Effector CD8-positive, alpha-beta T cell (primary cell): ENCODE results near the gene LRRC17.
"Not testable (repeated sequence)": the region's sequence is repeated elsewhere in the genome, so short reads cannot be mapped to it uniquely, and the experiment has no call there.

ENCODE experiments used
- DNase-seq: peaks from one replicate; lab custom pipeline; 2025; lab: John Stamatoyannopoulos, UW

LRRC17 gene

GRCh38 chr7:102942181-102942866 is 29.5 kb downstream of the LRRC17 start:
- no peak for DNase-seq

GRCh38 chr7:102942868-102943267 is 30.1 kb downstream of the LRRC17 start:
- DNase-seq = no peak

GRCh38 chr7:102943423-102944169 is 30.8 kb downstream of the LRRC17 start:
- no peak for DNase-seq

GRCh38 chr7:102944241-102944640 is 31.4 kb downstream of the LRRC17 start:
- no peak for DNase-seq

GRCh38 chr7:102951839-102952238 is 39.0 kb downstream of the LRRC17 start:
- no peak for DNase-seq

- DNase-seq = no peak
These were observed 40.6 kb downstream of the LRRC17 start for GRCh38 chr7:102953406-102953805.

GRCh38 chr7:102954359-102954758 is 41.6 kb downstream of the LRRC17 start:
- DNase-seq = not testable (repeated sequence)

- DNase-seq = not testable (repeated sequence)
These were observed 45.2 kb downstream of the LRRC17 start for GRCh38 chr7:102958004-102958403.

GRCh38 chr7:102961993-102962392 is 49.2 kb downstream of the LRRC17 start:
- DNase-seq = not testable (repeated sequence)

- DNase-seq = no peak
These were observed 53.7 kb downstream of the LRRC17 start for GRCh38 chr7:102966465-102966864.

GRCh38 chr7:102967798-102968197 is 55.0 kb downstream of the LRRC17 start:
- DNase-seq = no peak

GRCh38 chr7:102973096-102973802 is 60.4 kb downstream of the LRRC17 start:
- DNase-seq = no peak

GRCh38 chr7:102974366-102975236 is 61.8 kb downstream of the LRRC17 start:
- no peak for DNase-seq

GRCh38 chr7:102975854-102976253 is 63.1 kb downstream of the LRRC17 start:
- no peak for DNase-seq

GRCh38 chr7:102976493-102976892 is 63.7 kb downstream of the LRRC17 start:
- DNase-seq = no peak

GRCh38 chr7:102977586-102977985 is 64.8 kb downstream of the LRRC17 start:
- not testable (repeated sequence) for DNase-seq

- no peak for DNase-seq
These were observed 65.5 kb downstream of the LRRC17 start for GRCh38 chr7:102978284-102978683.

GRCh38 chr7:102979670-102980069 is 66.9 kb downstream of the LRRC17 start:
- DNase-seq = no peak

GRCh38 chr7:102981451-102981850 is 68.7 kb downstream of the LRRC17 start:
- DNase-seq = no peak

- no peak for DNase-seq
These were observed 69.4 kb downstream of the LRRC17 start for GRCh38 chr7:102982235-102982634.

- DNase-seq = no peak
These were observed 70.8 kb downstream of the LRRC17 start for GRCh38 chr7:102983602-102984001.
